Common myeloid progenitor, CD34-positive (primary cell): ENCODE results near the gene P2RY11.

ENCODE experiments used
- CTCF ChIA-PET: fragments of 350-600 bp; sonication (Branson Sonifier 250); formaldehyde crosslinking; loops from one replicate; lab custom pipeline; 2021; ENCODE audit warnings: antibody characterized with exemption; lab: Charles Lee
- POLR2A ChIA-PET: fragments of 350-600 bp; sonication (Branson Sonifier 250); formaldehyde crosslinking; loops from one replicate; lab custom pipeline; 2021; ENCODE audit warnings: antibody characterized with exemption; lab: Charles Lee
- DNase-seq, 3 donors: peaks; one replicate each; pipeline versions ENCODE4 v3.0.0 to v3.0.0-alpha.2; 2013
- H3K27ac ChIP-seq, 2 experiments: 1 replicate in 1 of 2; 2 replicates in 1 of 2; pipeline ENCODE4 v1.7.0; 2013; ENCODE audit warnings: inconsistent platforms in 2 of 2, low read length in 2 of 2, mild to moderate bottlenecking in 2 of 2, low read depth in 1 of 2, moderate library complexity in 1 of 2; ENCODE audit not compliant: severe bottlenecking in 2 of 2, insufficient read depth in 1 of 2, poor library complexity in 1 of 2
- H3K27me3 ChIP-seq, 5 experiments: replicated peaks in 2 of 5; 1 replicate in 3 of 5; 2 replicates in 2 of 5; pipeline versions ENCODE4 v1.6.1 to v1.7.0; 2013; ENCODE audit warnings: low read length in 4 of 5, mild to moderate bottlenecking in 2 of 5, moderate library complexity in 2 of 5, inconsistent platforms in 1 of 5; ENCODE audit not compliant: insufficient read depth in 5 of 5, control insufficient read depth in 4 of 5
- H3K36me3 ChIP-seq, 4 experiments: 1 replicate in 2 of 4; 2 replicates in 2 of 4; pipeline versions ENCODE4 v1.6.1 to v1.7.0; 2013; ENCODE audit warnings: low read length in 3 of 4, control low read depth in 1 of 4, mild to moderate bottlenecking in 1 of 4; ENCODE audit not compliant: control insufficient read depth in 4 of 4, insufficient read depth in 4 of 4
- H3K4me1 ChIP-seq, 4 experiments: 1 replicate in 3 of 4; 2 replicates in 1 of 4; pipeline versions ENCODE4 v1.6.1 to v1.7.1; 2013; ENCODE audit warnings: low read length in 3 of 4, mild to moderate bottlenecking in 3 of 4, control low read depth in 1 of 4, inconsistent platforms in 1 of 4, moderate library complexity in 1 of 4; ENCODE audit not compliant: control insufficient read depth in 4 of 4, insufficient read depth in 4 of 4; ENCODE audit errors: control extremely low read depth in 1 of 4
- H3K4me3 ChIP-seq, 7 experiments: 1 replicate in 4 of 7; 2 replicates in 3 of 7; pipeline versions ENCODE4 v1.5.1 to v1.7.0; 2013; ENCODE audit warnings: mild to moderate bottlenecking in 7 of 7, low read length in 6 of 7, moderate library complexity in 6 of 7, inconsistent platforms in 2 of 7, low read depth in 2 of 7, control low read depth in 1 of 7; ENCODE audit not compliant: insufficient read depth in 4 of 7, control insufficient read depth in 1 of 7; ENCODE audit errors: extremely low read depth in 1 of 7
- H3K9me3 ChIP-seq, 5 experiments: 1 replicate in 4 of 5; 2 replicates in 1 of 5; pipeline versions ENCODE4 v1.6.1 to v1.7.1; 2013; ENCODE audit warnings: low read length in 4 of 5, mild to moderate bottlenecking in 2 of 5, inconsistent platforms in 1 of 5, low read depth in 1 of 5, moderate library complexity in 1 of 5; ENCODE audit not compliant: control insufficient read depth in 4 of 5, insufficient read depth in 2 of 5; ENCODE audit errors: control extremely low read depth in 1 of 5
- WGBS: methylation state at CpG from one replicate; pipeline ENCODE4 v1.1.5; 2013; ENCODE audit not compliant: insufficient coverage; 5-methylcytosine and 5-hydroxymethylcytosine counted together

Gene P2RY11

DNA sequence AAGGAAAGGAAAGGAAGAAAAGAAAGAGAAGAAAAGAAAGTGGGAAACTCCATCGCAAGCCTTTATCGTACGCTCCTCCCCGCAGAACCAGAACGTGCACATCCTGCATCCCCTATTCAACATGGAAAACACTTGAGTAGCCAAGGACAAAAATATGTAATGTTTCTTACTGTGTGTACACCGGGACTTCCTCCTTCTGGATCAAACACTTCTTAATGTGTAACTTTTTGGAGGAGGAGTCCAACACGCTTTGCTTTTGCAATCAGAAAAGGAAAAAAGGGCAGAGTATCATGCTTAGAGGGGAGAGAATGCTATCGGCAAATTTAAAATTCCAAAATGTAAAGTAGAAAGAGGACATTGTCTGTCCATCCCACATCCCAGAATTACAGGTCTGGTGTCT lies 33.2 kb upstream of the P2RY11 start:
- Histone ChIP-seq H3K4me1 (no peaks in the 10 kb centered on the region), H3K4me3 (no peak overlapping the region), H3K27ac (no peak overlapping the region), H3K27me3 (peaks cover 0 to 5% (median 0%) of the 10 kb centered on the region in 5 experiments), H3K36me3 (no peaks in the 10 kb centered on the region), H3K9me3 (peaks cover 0 to 11% (median 8%) of the 10 kb centered on the region in 5 experiments)
- DNase-seq = no peak
- WGBS = 91% methylated on average over 4 of the region's 8 CpGs
- CTCF ChIA-PET = no interaction called here
- POLR2A ChIA-PET = no interaction called here

DNA sequence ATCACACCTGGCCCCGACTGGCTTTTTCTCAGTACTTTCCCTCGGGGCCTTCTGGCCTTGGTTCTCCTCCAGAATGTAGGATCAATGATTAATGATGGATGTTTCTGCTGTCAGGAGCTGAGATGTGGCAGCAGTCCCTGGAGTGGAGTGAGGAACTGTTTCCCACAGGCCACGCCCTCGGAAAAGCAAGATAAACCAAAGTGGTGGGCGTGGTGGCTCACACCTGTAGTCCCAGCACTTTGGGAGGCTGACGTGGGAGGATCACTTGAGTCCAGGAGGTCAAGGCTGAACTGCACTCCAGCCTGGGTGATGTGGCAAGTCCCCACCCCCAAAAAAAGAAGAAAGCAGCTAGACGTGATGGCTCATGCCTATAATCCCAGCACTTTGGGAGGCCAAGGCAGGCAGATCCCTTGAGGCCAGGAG lies 32.5 kb upstream of the P2RY11 start:
- H3K9me3 ChIP-seq = peaks cover 0 to 6% (median 3%) of the 10 kb centered on the region in 5 experiments
- ChIA-PET CTCF (no interaction called here), POLR2A (no interaction called here)
- peaks cover 0 to 5% (median 0%) of the 10 kb centered on the region in 5 experiments for H3K27me3 ChIP-seq
- no peaks in the 10 kb centered on the region for H3K36me3 ChIP-seq
- no peaks in the 10 kb centered on the region for H3K4me1 ChIP-seq
- 96% methylated on average over 6 of the region's 7 CpGs for WGBS
- H3K4me3 ChIP-seq = no peak overlapping the region
- DNase-seq = no peak
- H3K27ac ChIP-seq = no peak overlapping the region

DNA sequence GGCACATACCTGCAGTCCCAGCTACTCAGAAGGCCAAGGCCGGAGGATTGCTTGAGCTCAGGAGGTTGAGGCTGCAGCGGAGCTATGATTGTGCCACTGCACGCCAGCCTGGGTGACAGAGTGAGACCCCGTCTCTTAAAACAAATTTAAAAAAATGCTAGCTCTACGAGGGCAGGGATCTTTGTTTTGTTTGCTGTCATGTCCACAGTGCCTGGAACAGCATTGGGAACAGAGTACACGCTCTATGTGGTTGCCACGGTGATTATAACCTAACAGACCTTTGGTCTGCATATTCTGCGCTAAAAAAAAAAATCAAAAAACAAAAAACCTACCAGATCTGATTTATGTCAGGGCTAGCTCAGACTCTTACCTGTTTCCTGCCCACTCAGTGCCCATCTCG lies 27.6 kb upstream of the P2RY11 start:
- WGBS = 82% methylated on average over 8 of the region's 9 CpGs
- Histone ChIP-seq H3K4me1 (peaks cover 0 to 17% (median 7%) of the 10 kb centered on the region in 4 experiments), H3K27me3 (peaks cover 0 to 2% (median 0%) of the 10 kb centered on the region in 5 experiments), H3K9me3 (no peaks in the 10 kb centered on the region), H3K27ac (no peak overlapping the region), H3K4me3 (no peak overlapping the region), H3K36me3 (peaks cover 0 to under 1% (median 0%) of the 10 kb centered on the region in 4 experiments)
- POLR2A ChIA-PET = no interaction called here
- no peak for DNase-seq
- CTCF ChIA-PET = interaction anchor here (0.8 to 1.1 kb wide), 2 partner anchors 20 to 152 kb away, joined by 3 read pairs; no protein-coding TSS in a partner anchor

DNA sequence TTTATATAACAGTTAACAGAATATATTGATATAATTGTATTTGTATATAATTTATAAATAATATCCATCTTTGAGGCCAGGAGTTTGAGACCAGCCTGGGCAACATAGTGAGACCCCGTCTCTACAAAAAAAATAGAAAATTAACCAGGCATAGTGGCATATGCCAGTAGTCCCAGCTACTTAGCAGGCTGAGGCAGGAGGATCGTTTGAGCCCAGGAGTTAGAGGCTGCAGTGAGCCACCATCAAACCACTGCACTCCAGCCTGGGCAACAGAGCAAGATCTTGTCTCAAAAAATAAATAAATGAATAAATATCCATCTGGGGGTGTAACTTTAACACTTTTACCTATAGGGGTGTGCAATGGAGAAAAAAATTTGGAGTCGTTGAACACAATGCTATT lies 26.7 kb upstream of the P2RY11 start:
- CTCF ChIA-PET = no interaction called here
- 84% methylated on average over 3 of the region's 3 CpGs for WGBS
- no peak for DNase-seq
- peaks cover 0 to 9% (median 7%) of the 10 kb centered on the region in 4 experiments for H3K36me3 ChIP-seq
- POLR2A ChIA-PET = no interaction called here
- H3K4me1 ChIP-seq = peaks cover 0 to 17% (median 7%) of the 10 kb centered on the region in 4 experiments
- peaks cover 0 to 2% (median 0%) of the 10 kb centered on the region in 5 experiments for H3K27me3 ChIP-seq
- H3K27ac ChIP-seq = no peak overlapping the region
- no peaks in the 10 kb centered on the region for H3K9me3 ChIP-seq
- H3K4me3 ChIP-seq = no peak overlapping the region

DNA sequence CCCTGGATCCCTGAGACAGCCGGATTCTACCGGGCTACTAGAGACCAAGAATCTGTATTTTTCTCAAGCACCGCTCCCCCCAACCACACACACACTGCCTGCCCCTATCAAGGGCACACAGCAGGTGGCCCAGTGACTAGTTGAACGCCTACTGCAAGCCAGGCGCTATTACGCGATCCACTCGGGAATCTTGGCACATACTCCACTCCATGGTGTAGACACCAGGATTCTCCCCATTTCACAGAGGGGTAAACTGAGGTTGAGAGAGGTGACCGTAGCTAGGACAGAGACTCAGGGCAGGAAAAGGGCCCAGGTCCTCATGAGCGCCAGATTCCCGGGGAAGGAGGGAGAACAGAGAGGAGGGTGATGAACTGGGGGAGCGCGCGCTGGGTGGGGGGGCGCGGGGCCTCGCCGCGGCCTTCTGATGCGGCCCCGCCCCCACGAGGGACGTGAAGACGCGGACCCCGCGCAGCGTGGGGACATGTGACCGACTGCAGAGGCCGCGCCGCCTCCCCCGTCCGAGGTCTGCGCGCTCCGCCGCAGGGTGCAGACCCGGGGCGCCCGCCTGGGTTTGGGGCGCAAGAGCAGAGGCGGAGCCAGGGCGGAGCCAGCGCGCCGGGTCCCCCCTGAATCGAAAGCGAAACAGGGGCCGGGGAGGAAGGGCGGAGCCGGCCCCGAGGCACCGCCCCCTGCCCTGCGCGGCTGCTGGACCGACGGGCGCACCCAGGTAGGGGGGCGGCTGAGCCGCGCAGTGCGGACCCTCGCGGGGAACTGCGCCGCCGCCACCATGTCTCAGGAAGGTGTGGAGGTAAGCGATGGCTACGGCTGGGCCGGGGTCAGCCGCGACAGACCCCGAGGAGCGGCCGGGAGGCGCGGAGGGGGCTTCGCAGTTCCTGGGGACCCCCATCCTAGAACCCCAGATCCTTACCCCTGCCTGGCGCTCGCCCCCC lies 25.6 kb upstream of the P2RY11 start, which contains the start of gene SHFL:
Gene SHFL, plus strand, starts transcription at position 677 of the 950 bp plus-strand sequence. Its CDS starts 111 bp downstream, at position 788.
- peaks cover 0 to 17% (median 7%) of the 10 kb centered on the region in 4 experiments for H3K4me1 ChIP-seq
- peaks cover 0 to 2% (median 0%) of the 10 kb centered on the region in 5 experiments for H3K27me3 ChIP-seq
- H3K4me3 ChIP-seq = peak within 1 kb of the TSS; percentile 78 to 92 (median 87)
- CTCF ChIA-PET = no interaction called here
- 7% methylated on average over 52 of the region's 81 CpGs for WGBS
- H3K27ac ChIP-seq = peak within 1 kb of the TSS in 1 of 2 experiments; percentile 64
- DNase-seq = peak; percentile 81 to 90 (median 90)
- POLR2A ChIA-PET = no interaction called here
- H3K36me3 ChIP-seq = peaks cover 2 to 18% (median 14%) of the 10 kb centered on the region in 4 experiments
- peaks cover 0 to 3% (median 0%) of the 10 kb centered on the region in 5 experiments for H3K9me3 ChIP-seq

DNA sequence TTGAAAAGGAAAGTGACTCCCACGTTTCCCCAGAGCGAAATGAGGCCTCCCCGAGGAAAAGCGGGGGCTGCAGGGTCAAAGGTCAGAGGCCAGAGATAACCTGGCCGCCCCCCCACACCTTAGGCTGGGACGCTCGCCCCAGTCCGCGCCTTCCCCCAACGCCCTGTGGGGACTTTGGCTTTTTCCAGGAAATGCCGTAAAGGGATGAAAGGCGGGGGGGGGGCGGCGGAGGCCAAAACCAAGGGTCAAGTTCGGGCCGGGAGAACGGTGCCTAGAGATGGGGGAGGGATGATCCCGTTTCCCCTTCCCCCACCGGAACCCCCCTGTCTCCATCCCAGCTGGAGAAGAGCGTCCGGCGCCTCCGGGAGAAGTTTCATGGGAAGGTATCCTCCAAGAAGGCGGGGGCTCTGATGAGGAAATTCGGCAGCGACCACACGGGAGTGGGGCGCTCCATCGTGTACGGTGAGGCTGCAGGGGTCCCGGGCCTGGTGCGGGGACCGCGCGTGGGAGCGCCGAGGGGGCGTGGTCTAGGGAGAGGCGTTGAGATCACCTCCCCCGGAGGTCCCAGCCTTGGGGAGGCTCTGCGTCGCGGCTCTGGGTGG lies 24.8 kb upstream of the P2RY11 start:
- Histone ChIP-seq H3K27ac (peak overlapping the region in 1 of 2 experiments; percentile 64), H3K9me3 (peaks cover 0 to 3% (median 0%) of the 10 kb centered on the region in 5 experiments), H3K36me3 (peaks cover 4 to 25% (median 19%) of the 10 kb centered on the region in 4 experiments), H3K27me3 (peaks cover 0 to 2% (median 0%) of the 10 kb centered on the region in 5 experiments), H3K4me3 (peak overlapping the region; percentile 78 to 92 (median 87)), H3K4me1 (peaks cover 0 to 17% (median 7%) of the 10 kb centered on the region in 4 experiments)
- ChIA-PET CTCF (no interaction called here), POLR2A (no interaction called here)
- DNase-seq = peak in 2 of 3 donors; percentile 47 to 58
- WGBS = 5% methylated on average over 28 of the region's 43 CpGs
